ENCODE results near the gene APOL3. TPM values are rescaled to one million over a fixed set of nuclear protein-coding genes. Genes with fewer than 3 reads are reported as not detected.
"Not testable (repeated sequence)": the region's sequence is repeated elsewhere in the genome, so short reads cannot be mapped to it uniquely, and the experiment has no call there.

APOL3 gene
- polyA plus RNA-seq, 1 donor = 13.1 TPM

DNA sequence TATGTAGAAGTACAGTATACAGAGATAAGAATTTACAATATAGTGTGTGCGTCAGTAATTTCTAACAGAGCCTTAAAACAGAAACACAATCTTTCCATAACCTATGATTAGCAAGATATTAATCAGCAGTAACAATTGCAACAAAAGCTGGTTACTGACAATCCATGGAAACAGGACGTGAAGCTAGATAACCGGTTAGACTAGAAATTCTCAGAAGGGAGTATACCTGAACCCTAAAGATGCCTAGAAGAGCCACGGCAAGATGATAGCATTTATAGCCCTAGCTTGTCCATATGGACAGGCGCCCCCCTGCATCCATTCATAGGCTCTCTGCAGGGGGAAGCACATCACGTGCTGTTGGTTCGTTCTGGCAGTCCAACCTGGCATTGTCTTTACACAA, 42.9 kb upstream of the APOL3 start:
- H3K9me3 ChIP-seq (ENCODE audit: control insufficient read depth, low read depth, low read length); H3K27ac ChIP-seq (ENCODE audit: low read length); H3K4me3 ChIP-seq (ENCODE audit: low read length); H3K27me3 ChIP-seq (ENCODE audit: control insufficient read depth, insufficient read depth, low read length); H3K36me3 ChIP-seq (ENCODE audit: control insufficient read depth, insufficient read depth, low read length): not testable (repeated sequence)
- peaks cover 25% of the 10 kb centered on the region for H3K4me1 ChIP-seq (ENCODE audit: control insufficient read depth, insufficient read depth, low read length)
- peak; percentile 48 to 77 for DNase-seq
- WGBS (ENCODE audit: insufficient coverage, low lambda C conversion rate) = no CpG with 5 or more reads among the region's 7 CpGs

DNA sequence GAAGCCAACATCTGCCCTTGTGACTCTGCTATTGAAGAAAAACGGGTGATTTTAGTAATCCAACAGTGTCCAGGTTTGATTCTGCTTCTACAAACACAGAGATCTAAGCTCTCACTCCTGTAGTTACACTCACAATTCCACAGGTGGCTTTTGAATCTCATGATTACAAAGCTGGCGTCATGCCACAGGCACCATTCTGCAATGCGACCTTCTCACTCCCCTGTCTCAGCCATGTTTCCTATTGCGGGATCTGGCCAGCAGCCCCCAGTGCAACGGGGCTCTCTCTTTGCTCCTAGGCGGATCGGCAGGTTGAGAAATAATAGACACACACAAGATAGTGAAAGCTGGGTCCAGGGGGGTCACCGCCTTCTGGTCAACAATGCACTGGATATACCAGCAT, 42.4 kb upstream of the APOL3 start:
- WGBS (ENCODE audit: insufficient coverage, low lambda C conversion rate) = no CpG with 5 or more reads among the region's 8 CpGs
- not testable (repeated sequence) for H3K27me3 ChIP-seq (ENCODE audit: control insufficient read depth, insufficient read depth, low read length)

DNA sequence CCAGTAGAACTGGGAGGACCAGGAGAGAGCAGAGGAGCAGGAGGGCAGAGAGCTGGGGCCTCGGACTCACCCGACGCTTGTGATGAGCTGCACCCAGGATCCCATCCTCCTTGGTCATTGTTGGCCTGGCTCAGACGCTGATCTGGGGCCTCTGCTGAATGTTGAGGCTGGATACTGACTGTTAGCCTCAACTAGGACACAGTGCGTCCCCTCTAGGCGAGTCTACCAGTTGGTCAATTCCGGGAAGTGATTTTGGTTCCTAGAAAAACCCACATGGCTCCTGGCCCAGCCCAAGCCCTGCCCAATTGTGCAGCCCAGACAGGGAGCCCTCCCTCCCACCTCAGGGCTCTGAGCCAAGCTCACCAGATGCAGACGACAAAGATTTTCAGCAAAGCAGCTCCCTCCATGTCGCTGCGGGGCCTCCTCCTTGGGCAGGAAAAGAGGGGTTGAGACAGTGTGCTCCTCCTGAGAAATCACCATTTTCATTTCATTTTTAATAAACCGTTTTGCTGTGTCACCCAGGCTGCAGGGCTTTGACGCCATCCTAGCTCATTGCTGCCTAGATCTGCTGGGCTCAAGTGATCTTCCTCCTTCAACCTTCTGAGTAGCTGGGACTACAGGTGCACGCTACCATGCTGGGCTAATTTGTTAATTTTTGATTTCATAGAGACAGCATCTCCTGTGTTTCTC, 41.2 kb upstream of the APOL3 start, which contains the start of gene APOL4:
Gene APOL4, minus strand, starts transcription at position 180 of the 690 bp plus-strand sequence. Its CDS starts 75 bp downstream, at position 105.
- H3K36me3 ChIP-seq (ENCODE audit: control insufficient read depth, insufficient read depth, low read length) = no peaks in the 10 kb centered on the region
- H3K27me3 ChIP-seq (ENCODE audit: control insufficient read depth, insufficient read depth, low read length) = no peaks in the 10 kb centered on the region
- H3K9me3 ChIP-seq (ENCODE audit: control insufficient read depth, low read depth, low read length) = no peaks in the 10 kb centered on the region
- 86% methylated on average over 1 of the region's 13 CpGs for WGBS (ENCODE audit: insufficient coverage, low lambda C conversion rate)
- peak within 1 kb of the TSS; percentile 5 for H3K4me3 ChIP-seq (ENCODE audit: low read length)
- peak within 1 kb of the TSS; percentile 59 for H3K27ac ChIP-seq (ENCODE audit: low read length)
- DNase-seq = peak; percentile 45 to 52
- peaks cover 34% of the 10 kb centered on the region for H3K4me1 ChIP-seq (ENCODE audit: control insufficient read depth, insufficient read depth, low read length)

More for the DNA sequence above, 42.4 kb upstream of the APOL3 start:
- H3K27ac ChIP-seq (ENCODE audit: low read length); H3K4me3 ChIP-seq (ENCODE audit: low read length); H3K9me3 ChIP-seq (ENCODE audit: control insufficient read depth, low read depth, low read length); H3K36me3 ChIP-seq (ENCODE audit: control insufficient read depth, insufficient read depth, low read length): not testable (repeated sequence)
- peaks cover 26% of the 10 kb centered on the region for H3K4me1 ChIP-seq (ENCODE audit: control insufficient read depth, insufficient read depth, low read length)
- peak; percentile 58 to 79 for DNase-seq

DNA sequence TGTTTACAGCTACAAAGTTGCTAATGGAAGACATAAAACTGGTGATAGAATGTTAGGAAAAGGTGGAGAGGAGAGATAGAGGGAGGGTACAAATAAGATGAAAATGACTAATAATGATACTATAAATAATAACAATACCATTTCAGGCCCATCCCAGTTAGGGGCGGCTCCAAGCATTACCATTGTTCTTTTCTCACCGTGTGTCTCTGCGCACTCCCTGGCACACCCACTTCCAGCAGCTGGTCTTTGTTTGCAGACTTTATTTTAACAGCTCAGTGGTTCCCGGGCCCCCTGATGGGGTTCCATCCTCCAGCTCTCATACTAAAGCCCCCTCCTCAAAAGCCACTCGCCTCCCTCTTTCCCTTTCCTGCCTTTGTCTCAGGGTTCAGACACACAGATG, 40.5 kb upstream of the APOL3 start:
- not testable (repeated sequence) for H3K9me3 ChIP-seq (ENCODE audit: control insufficient read depth, low read depth, low read length); H3K36me3 ChIP-seq (ENCODE audit: control insufficient read depth, insufficient read depth, low read length); DNase-seq; H3K27me3 ChIP-seq (ENCODE audit: control insufficient read depth, insufficient read depth, low read length)
- WGBS (ENCODE audit: insufficient coverage, low lambda C conversion rate) = no CpG with 5 or more reads among the region's 5 CpGs
- Histone ChIP-seq H3K27ac (ENCODE audit: low read length) (peak overlapping the region; percentile 59), H3K4me1 (ENCODE audit: control insufficient read depth, insufficient read depth, low read length) (peaks cover 34% of the 10 kb centered on the region), H3K4me3 (ENCODE audit: low read length) (peak overlapping the region; percentile 5)

DNA sequence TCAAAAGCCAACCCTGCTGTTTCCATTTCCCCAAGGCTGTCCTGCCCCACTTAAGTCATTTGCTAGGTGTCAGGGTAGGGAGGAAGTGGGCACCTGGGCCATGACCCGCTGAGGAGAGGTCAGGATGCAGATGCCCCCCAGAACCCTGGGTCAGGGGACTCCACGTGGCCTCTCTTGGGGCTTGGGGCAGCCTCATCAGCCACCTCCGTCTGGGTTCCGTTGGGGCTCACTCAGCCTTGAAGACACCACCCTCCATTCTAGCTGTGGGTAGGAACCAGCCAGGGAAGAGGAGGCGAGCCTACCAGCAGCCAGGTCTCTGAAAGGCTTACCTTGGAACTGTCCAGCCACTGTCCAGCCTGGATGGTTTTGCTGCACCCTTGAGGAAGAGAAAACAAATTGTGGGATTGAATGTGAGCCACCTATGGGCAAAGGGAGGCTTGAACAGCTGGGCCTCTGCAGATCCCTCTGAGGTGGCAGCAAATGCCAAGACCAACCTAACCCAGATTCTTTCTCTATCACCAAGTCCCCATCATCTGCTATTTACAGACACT, 38.5 kb upstream of the APOL3 start:
- WGBS (ENCODE audit: insufficient coverage, low lambda C conversion rate) = no CpG with 5 or more reads among the region's 5 CpGs
- DNase-seq = no peak
- Histone ChIP-seq H3K27ac (ENCODE audit: low read length) (no peak overlapping the region), H3K36me3 (ENCODE audit: control insufficient read depth, insufficient read depth, low read length) (no peaks in the 10 kb centered on the region), H3K27me3 (ENCODE audit: control insufficient read depth, insufficient read depth, low read length) (no peaks in the 10 kb centered on the region), H3K4me3 (ENCODE audit: low read length) (no peak overlapping the region), H3K4me1 (ENCODE audit: control insufficient read depth, insufficient read depth, low read length) (peaks cover 21% of the 10 kb centered on the region), H3K9me3 (ENCODE audit: control insufficient read depth, low read depth, low read length) (no peaks in the 10 kb centered on the region)

DNA sequence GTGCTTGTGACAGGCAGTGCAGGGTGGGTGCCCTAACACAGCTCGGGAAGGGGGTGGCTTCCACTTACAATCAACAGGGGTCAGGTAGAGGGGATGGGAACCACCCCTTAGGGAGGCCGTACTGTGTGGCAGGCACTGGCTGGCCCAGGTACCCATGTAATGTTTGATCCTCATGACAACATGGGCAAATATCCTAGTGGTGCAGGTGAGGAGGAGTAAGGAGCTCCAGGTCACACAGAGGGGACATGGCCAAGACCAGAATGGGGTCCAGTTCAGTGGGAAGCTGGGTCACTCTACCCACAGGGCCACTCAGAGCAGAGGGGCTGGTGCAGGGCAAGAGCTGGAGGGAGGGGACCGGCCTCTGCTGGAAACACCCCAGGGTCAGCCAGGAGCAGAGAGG, 38.0 kb upstream of the APOL3 start:
- Histone ChIP-seq H3K36me3 (ENCODE audit: control insufficient read depth, insufficient read depth, low read length) (no peaks in the 10 kb centered on the region), H3K27me3 (ENCODE audit: control insufficient read depth, insufficient read depth, low read length) (no peaks in the 10 kb centered on the region), H3K4me1 (ENCODE audit: control insufficient read depth, insufficient read depth, low read length) (peaks cover 16% of the 10 kb centered on the region), H3K27ac (ENCODE audit: low read length) (no peak overlapping the region), H3K4me3 (ENCODE audit: low read length) (no peak overlapping the region), H3K9me3 (ENCODE audit: control insufficient read depth, low read depth, low read length) (no peaks in the 10 kb centered on the region)
- no CpG with 5 or more reads among the region's 3 CpGs for WGBS (ENCODE audit: insufficient coverage, low lambda C conversion rate)
- no peak for DNase-seq

GRCh38 chr22:36197514-36198146, 37.1 kb upstream of the APOL3 start:
- H3K4me1 ChIP-seq (ENCODE audit: control insufficient read depth, insufficient read depth, low read length) = peaks cover 11% of the 10 kb centered on the region
- no peaks in the 10 kb centered on the region for H3K9me3 ChIP-seq (ENCODE audit: control insufficient read depth, low read depth, low read length)
- no peak overlapping the region for H3K4me3 ChIP-seq (ENCODE audit: low read length)
- no peaks in the 10 kb centered on the region for H3K27me3 ChIP-seq (ENCODE audit: control insufficient read depth, insufficient read depth, low read length)
- peak in 1 of 2 donors; percentile 36 for DNase-seq
- peak overlapping the region; percentile 60 for H3K27ac ChIP-seq (ENCODE audit: low read length)
- no peaks in the 10 kb centered on the region for H3K36me3 ChIP-seq (ENCODE audit: control insufficient read depth, insufficient read depth, low read length)
- WGBS (ENCODE audit: insufficient coverage, low lambda C conversion rate) = 57% methylated on average over 3 of the region's 8 CpGs

GRCh38 chr22:36197065-36197440, 36.5 kb upstream of the APOL3 start:
- peak overlapping the region; percentile 60 for H3K27ac ChIP-seq (ENCODE audit: low read length)
- no peaks in the 10 kb centered on the region for H3K36me3 ChIP-seq (ENCODE audit: control insufficient read depth, insufficient read depth, low read length)
- H3K27me3 ChIP-seq (ENCODE audit: control insufficient read depth, insufficient read depth, low read length) = no peaks in the 10 kb centered on the region
- DNase-seq = peak in 1 of 2 donors; percentile 47
- H3K9me3 ChIP-seq (ENCODE audit: control insufficient read depth, low read depth, low read length) = no peaks in the 10 kb centered on the region
- H3K4me3 ChIP-seq (ENCODE audit: low read length) = no peak overlapping the region
- WGBS (ENCODE audit: insufficient coverage, low lambda C conversion rate) = no CpG with 5 or more reads among the region's 5 CpGs
- peaks cover 10% of the 10 kb centered on the region for H3K4me1 ChIP-seq (ENCODE audit: control insufficient read depth, insufficient read depth, low read length)

DNA sequence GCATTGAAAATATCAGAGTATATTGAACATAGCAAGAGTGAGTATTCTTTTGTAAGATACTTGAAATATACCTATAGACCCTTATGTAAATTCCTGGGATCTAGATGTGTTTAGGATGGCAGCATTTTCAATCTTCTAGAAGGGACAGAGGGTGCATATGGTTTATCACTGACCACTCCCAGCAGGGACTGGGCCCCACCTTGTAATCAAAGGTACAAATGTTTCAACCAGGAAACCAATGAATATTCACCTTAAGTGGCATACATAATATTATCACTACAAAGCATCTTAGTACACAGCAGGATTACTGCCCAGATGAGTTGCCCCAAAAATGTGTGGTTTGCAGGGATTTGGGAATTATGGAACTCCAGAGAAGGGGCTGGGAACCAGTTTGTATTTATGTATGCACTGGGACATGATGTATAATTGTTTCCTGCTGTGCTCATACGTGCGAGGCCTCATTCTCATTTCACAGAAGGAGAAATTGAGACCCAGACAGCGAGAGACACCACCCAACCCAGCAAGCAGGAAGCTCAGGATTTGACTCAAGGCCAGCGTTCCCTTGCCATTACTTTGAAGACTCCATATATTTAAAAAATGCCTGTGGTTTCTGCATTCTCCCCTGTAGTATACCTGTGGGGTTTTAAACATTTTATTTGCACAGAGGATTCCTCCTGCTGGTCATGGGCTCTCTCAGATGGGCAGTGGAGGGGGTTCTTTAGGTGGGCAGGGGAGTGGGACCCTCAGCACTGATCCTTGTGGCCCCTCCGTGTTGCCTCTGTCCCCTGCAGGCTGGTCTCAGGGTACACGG, 35.9 kb upstream of the APOL3 start:
- Histone ChIP-seq H3K4me3 (ENCODE audit: low read length) (no peak overlapping the region), H3K4me1 (ENCODE audit: control insufficient read depth, insufficient read depth, low read length) (peaks cover 10% of the 10 kb centered on the region), H3K9me3 (ENCODE audit: control insufficient read depth, low read depth, low read length) (no peaks in the 10 kb centered on the region), H3K36me3 (ENCODE audit: control insufficient read depth, insufficient read depth, low read length) (no peaks in the 10 kb centered on the region), H3K27me3 (ENCODE audit: control insufficient read depth, insufficient read depth, low read length) (no peaks in the 10 kb centered on the region), H3K27ac (ENCODE audit: low read length) (peak overlapping the region; percentile 44)
- no CpG with 5 or more reads among the region's 6 CpGs for WGBS (ENCODE audit: insufficient coverage, low lambda C conversion rate)
- no peak for DNase-seq

DNA sequence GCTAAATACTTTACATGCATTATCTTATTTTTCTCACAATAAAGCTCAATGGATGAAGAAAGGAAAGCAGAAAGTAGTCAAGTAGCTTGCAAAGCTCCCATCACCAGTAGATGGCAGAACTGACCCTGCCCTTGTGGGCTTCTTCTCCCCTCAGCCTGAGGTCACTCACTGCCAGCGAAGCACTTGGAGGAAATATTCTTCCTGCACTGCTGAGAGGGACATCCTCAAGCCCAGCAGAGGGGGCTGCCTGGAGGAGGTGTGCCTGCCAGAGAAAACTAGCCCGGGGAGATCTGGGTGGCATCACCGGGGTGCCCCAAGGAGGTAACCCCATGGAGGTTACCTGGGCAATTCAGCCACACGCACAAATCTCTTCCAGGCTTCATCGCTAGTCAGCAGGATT, 34.4 kb upstream of the APOL3 start:
- H3K27ac ChIP-seq (ENCODE audit: low read length) = no peak overlapping the region
- no CpG with 5 or more reads among the region's 5 CpGs for WGBS (ENCODE audit: insufficient coverage, low lambda C conversion rate)
- H3K27me3 ChIP-seq (ENCODE audit: control insufficient read depth, insufficient read depth, low read length) = no peaks in the 10 kb centered on the region
- no peaks in the 10 kb centered on the region for H3K9me3 ChIP-seq (ENCODE audit: control insufficient read depth, low read depth, low read length)
- peaks cover 10% of the 10 kb centered on the region for H3K4me1 ChIP-seq (ENCODE audit: control insufficient read depth, insufficient read depth, low read length)
- no peak overlapping the region for H3K4me3 ChIP-seq (ENCODE audit: low read length)
- H3K36me3 ChIP-seq (ENCODE audit: control insufficient read depth, insufficient read depth, low read length) = no peaks in the 10 kb centered on the region
- peak; percentile 49 to 50 for DNase-seq

Measured in large intestine (tissue), 3 donors.